KBM-7 (cell line): ENCODE results near the gene APMAP.
A peak's percentile ranks its signal among the peaks of the same experiment; 100 is the strongest.
"Not testable (repeated sequence)": the region's sequence is repeated elsewhere in the genome, so short reads cannot be mapped to it uniquely, and the experiment has no call there.

ENCODE experiments used
- DNase-seq: peaks from one replicate; pipeline ENCODE4 v3.0.0-alpha.2; 2015
- in situ Hi-C: fragments of 300-500 bp; cut with MboI; formaldehyde crosslinking; loops from 2 replicates; pipeline ENCODE4 v1.14.3; 2020; ENCODE audit warnings: low sequenced_read_pairs, low pct_unique_long_range_greater_than_20kb, mixed read lengths

Gene APMAP

GRCh38 chr20:24949756-24950127 lies 42.8 kb downstream of the APMAP start:
- peak; percentile 64 for DNase-seq
- in situ Hi-C loops, result no loop called here

GRCh38 chr20:24948939-24949679 lies 43.4 kb downstream of the APMAP start, which contains the start of gene CST7:
CST7 (plus strand) TSS chr20:24949269; CDS start chr20:24949506, 237 bp downstream.
- peak; percentile 91 for DNase-seq
- in situ Hi-C loops, result no loop called here

GRCh38 chr20:24948396-24948938 lies 44.1 kb downstream of the APMAP start:
- DNase-seq, in situ Hi-C loops: not testable (repeated sequence)

- DNase-seq, in situ Hi-C loops: not testable (repeated sequence)
Measured at GRCh38 chr20:24946376-24946775, 46.2 kb downstream of the APMAP start.

GRCh38 chr20:24943731-24944130 lies 48.8 kb downstream of the APMAP start:
- DNase-seq, result no peak
- in situ Hi-C loops, result no loop called here

GRCh38 chr20:24943196-24943595 lies 49.4 kb downstream of the APMAP start:
- no peak for DNase-seq

GRCh38 chr20:24942679-24943078 lies 49.9 kb downstream of the APMAP start:
- no peak for DNase-seq
- in situ Hi-C loops, result no loop called here

More at GRCh38 chr20:24943196-24943595, 49.4 kb downstream of the APMAP start:
- in situ Hi-C loops, result no loop called here

GRCh38 chr20:24939036-24939435 lies 53.5 kb downstream of the APMAP start:
- no peak for DNase-seq
- in situ Hi-C loops, result no loop called here

GRCh38 chr20:24938498-24938897 lies 54.1 kb downstream of the APMAP start:
- in situ Hi-C loops, result no loop called here
- no peak for DNase-seq

- in situ Hi-C loops, result no loop called here
- no peak for DNase-seq
Measured at GRCh38 chr20:24937579-24937978, 55.0 kb downstream of the APMAP start.

- no peak for DNase-seq
- in situ Hi-C loops, result no loop called here
Measured at GRCh38 chr20:24936526-24937407, 55.8 kb downstream of the APMAP start.

GRCh38 chr20:24935766-24936525 lies 56.6 kb downstream of the APMAP start:
- in situ Hi-C loops, result no loop called here

GRCh38 chr20:24935140-24935539 lies 57.4 kb downstream of the APMAP start:
- in situ Hi-C loops, result no loop called here
- no peak for DNase-seq

More at GRCh38 chr20:24935766-24936525, 56.6 kb downstream of the APMAP start:
- no peak for DNase-seq

- in situ Hi-C loops, result no loop called here
- no peak for DNase-seq
Measured at GRCh38 chr20:24934716-24935115, 57.8 kb downstream of the APMAP start.

- in situ Hi-C loops, result no loop called here
- no peak for DNase-seq
Measured at GRCh38 chr20:24934101-24934661, 58.4 kb downstream of the APMAP start.

GRCh38 chr20:24933266-24933908 lies 59.2 kb downstream of the APMAP start:
- no peak for DNase-seq
- in situ Hi-C loops, result no loop called here

GRCh38 chr20:24931893-24932292 lies 60.7 kb downstream of the APMAP start:
- DNase-seq, result peak; percentile 29
- in situ Hi-C loops, result not testable (repeated sequence)
